ENCODE data around the gene GALNT7.

Gene GALNT7

DNA sequence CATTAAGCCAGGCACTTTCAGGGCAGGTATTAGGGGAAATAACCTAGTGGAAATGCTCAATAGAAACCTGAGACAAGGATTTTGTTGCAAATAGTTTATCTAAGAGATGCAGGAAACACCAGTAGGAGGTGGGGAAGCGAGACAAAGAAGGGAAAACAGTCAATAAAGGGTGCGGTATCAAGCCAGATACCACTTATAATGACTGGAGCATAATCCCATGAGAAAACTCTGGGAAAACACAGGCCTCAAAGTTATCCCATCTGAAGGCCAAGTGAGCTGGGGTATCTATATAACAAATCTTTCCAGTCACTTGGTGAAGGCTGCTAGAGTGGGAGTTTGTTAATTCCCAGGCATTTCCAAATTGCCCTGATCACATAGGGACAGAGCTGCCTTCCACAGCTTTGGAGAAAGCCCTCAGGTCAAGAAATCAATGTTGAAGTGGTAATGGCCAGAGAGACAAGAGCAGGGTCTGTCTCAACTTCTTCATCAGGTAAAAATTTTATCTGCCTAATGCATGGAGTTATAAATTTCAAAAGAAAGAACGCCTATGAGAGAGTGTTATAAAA lies 175.3 kb downstream of the GALNT7 start:
- ChIA-PET POLR2A (ENCODE audit: low non-redundant PET) (no interaction called here), CTCF (no interaction called here)
- TF ChIP-seq, protein P1, sequence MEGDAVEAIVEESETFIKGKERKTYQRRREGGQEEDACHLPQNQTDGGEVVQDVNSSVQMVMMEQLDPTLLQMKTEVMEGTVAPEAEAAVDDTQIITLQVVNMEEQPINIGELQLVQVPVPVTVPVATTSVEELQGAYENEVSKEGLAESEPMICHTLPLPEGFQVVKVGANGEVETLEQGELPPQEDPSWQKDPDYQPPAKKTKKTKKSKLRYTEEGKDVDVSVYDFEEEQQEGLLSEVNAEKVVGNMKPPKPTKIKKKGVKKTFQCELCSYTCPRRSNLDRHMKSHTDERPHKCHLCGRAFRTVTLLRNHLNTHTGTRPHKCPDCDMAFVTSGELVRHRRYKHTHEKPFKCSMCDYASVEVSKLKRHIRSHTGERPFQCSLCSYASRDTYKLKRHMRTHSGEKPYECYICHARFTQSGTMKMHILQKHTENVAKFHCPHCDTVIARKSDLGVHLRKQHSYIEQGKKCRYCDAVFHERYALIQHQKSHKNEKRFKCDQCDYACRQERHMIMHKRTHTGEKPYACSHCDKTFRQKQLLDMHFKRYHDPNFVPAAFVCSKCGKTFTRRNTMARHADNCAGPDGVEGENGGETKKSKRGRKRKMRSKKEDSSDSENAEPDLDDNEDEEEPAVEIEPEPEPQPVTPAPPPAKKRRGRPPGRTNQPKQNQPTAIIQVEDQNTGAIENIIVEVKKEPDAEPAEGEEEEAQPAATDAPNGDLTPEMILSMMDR (conservative IDR thresholded peaks at IDR 0.05; ENCODE audit: low read depth): no peak
- no peak overlapping the region for H3K27ac ChIP-seq
- DNase-seq (ENCODE audit: low spot score): no peak

DNA sequence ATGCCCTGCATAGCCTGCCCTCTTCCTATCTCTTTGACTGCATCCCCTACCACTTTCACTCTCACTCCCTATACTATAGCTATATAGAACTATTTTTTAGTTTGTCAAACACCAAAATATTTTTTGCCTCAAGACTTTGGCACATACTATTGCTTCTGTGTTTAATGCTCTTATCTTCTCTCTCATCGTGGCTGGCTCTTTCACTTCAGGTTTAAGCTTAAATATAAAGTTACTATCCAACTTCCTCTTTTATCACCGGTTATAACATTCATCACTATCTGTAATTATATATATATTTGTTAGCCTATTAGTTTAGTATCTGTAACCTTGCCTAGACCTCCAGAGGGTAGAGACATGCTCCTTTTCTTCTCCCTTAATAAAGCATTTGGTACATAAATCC lies 177.0 kb downstream of the GALNT7 start:
- POLR2A ChIA-PET (ENCODE audit: low non-redundant PET): no interaction called here
- CTCF ChIA-PET: interaction anchor here (0.6 kb wide), 2 partner anchors 44 to 71 kb away, joined by 4 to 6 read pairs; no protein-coding TSS in a partner anchor
- TF ChIP-seq, protein P1 (conservative IDR thresholded peaks at IDR 0.05; ENCODE audit: low read depth): no peak
- DNase-seq (ENCODE audit: low spot score): no peak
- no peak overlapping the region for H3K27ac ChIP-seq

DNA sequence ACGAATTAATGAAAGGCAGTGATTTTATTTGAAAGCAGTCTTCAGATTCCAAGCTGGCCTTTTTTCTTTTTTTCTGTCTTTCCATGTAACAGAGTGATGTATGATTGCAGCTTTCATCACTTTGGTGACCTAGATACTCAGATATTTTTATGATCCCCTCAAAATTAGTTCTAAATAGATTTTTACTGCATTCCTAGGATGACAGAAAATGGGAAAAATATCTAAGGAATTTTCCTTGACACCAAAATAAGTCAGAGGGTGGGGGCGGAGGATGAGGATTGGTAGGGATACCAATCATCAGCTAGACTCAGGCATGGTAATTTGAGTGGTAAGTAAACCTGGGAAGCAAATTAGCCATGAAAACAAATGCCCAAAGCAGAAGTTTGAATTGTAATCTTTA lies 177.5 kb downstream of the GALNT7 start:
- ChIA-PET CTCF (interaction anchor here (0.6 kb wide), 1 partner anchor 45 kb away, joined by 6 read pairs; no protein-coding TSS in a partner anchor), POLR2A (ENCODE audit: low non-redundant PET) (interaction anchor here (0.6 kb wide), 1 partner anchor 25 kb away, joined by 3 read pairs; the partner anchor contains the start of gene SAP30)
- TF ChIP-seq, protein P1 (conservative IDR thresholded peaks at IDR 0.05; ENCODE audit: low read depth): no peak
- H3K27ac ChIP-seq: no peak overlapping the region
- peak; percentile 13 for DNase-seq (ENCODE audit: low spot score)

DNA sequence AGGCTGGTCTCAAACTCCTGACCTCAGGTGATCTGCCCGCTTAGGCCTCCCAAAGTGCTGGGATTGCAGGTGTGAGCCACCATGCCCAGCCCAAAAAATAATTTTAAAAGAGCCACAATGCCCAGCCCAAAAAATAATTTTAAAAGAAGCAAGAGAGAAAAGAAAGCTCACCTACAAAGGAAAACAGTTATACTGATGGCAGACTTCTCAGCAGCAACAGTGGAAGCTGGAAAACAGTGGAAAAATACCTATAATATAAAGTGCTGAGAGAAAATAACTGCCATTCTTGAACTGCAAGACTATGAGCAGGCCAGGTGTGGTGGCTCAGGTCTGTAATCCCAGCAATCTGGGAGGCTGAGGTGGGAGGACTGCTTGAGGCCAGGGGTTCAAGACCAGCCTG lies 178.9 kb downstream of the GALNT7 start:
- H3K27ac ChIP-seq: no peak overlapping the region
- DNase-seq (ENCODE audit: low spot score): no peak
- POLR2A ChIA-PET (ENCODE audit: low non-redundant PET): no interaction called here
- TF ChIP-seq, protein P1 (conservative IDR thresholded peaks at IDR 0.05; ENCODE audit: low read depth): no peak
- CTCF ChIA-PET: interaction anchor here (0.6 to 0.7 kb wide), 2 partner anchors 17 to 46 kb away, joined by 3 to 4 read pairs; no protein-coding TSS in a partner anchor

DNA sequence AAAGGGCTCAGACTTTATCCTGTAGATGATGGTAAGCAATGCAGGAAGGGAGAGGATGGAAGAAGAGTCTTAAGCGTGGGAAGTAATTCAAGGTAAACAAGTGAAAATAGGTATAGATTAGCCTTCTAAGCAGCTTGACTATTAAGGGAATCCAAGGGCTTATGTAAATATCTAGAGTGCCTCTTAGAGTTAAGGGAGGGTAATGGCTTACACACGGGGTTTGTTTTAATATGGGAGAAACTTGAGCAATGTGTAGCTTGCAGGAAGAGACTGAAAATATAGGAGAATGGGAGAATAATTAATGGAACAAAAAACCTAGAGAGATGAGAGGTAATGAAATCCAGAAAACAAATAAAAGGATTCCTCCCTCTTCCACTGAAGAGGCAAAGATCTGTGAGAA lies 189.3 kb downstream of the GALNT7 start:
- ChIA-PET POLR2A (ENCODE audit: low non-redundant PET) (no interaction called here), CTCF (no interaction called here)
- no peak overlapping the region for H3K27ac ChIP-seq
- TF ChIP-seq, protein P1 (conservative IDR thresholded peaks at IDR 0.05; ENCODE audit: low read depth): no peak
- DNase-seq (ENCODE audit: low spot score): no peak

DNA sequence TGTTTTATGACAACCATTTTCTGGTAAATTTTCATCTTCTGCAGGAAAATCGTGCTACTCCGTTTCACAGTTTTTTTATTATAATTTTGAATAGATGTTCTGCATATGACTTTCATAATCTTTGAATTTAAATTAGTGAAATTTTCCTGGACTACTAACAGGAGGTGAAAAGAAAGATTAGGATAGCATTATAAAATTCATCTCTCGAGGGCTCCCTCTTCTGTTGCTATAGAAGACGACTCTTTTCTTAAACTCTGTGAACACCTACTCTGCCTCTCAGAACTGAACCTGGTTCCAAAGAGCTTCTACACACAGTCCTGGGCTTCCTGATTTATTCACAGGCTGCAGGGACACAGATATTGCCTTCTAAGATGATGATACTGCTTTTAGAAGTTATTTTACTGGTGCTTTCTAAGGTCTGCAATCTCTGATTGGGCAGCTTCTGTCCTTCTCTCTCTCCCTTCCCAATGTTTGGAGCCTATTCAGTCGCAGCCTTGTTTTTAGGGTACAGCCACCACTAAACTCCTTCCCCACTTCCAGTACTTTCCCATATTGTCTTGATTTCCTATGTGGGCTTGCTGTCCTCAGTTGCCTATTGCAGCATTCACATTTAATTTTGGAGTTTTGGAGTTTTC lies 192.1 kb downstream of the GALNT7 start:
- TF ChIP-seq, protein P1 (conservative IDR thresholded peaks at IDR 0.05; ENCODE audit: low read depth): peak; percentile 16; the same call in 1 of the 2 replicates
- DNase-seq (ENCODE audit: low spot score): no peak
- H3K27ac ChIP-seq: no peak overlapping the region
- ChIA-PET CTCF (interaction anchor here (0.7 to 1.3 kb wide), 4 partner anchors 17 to 85 kb away, joined by 3 to 6 read pairs (median 4); no protein-coding TSS in a partner anchor), POLR2A (ENCODE audit: low non-redundant PET) (no interaction called here)

All from RWPE1 (cell line).